Measurements from ENCODE around the gene PCNX1. TPM values are rescaled to one million over a fixed set of nuclear protein-coding genes. Genes with fewer than 3 reads are reported as not detected.

The PCNX1 gene
- total RNA-seq, 1 experiment from 2014 or later: 23.3 TPM

GRCh38 chr14:71094722-71095121 is 187.5 kb downstream of the PCNX1 start:
- CTCF ChIA-PET: no interaction called here
- H4K20me1 ChIP-seq (ENCODE audit: low read length): no peaks in the 10 kb centered on the region
- no peak overlapping the region for H3K27ac ChIP-seq (ENCODE audit: low read length)
- no peaks in the 10 kb centered on the region for H3F3A ChIP-seq (ENCODE audit: low read length, unreplicated experiment)
- intact Hi-C loops (cut with micrococcal nuclease): no loop called here
- no peak for TF ChIP-seq EZH2phosphoT487 (IDR thresholded peaks at IDR 0.05; ENCODE audit: borderline replicate concordance, low read length)
- TF ChIP-seq CTCF (conservative IDR thresholded peaks at IDR 0.05; ENCODE audit: low read depth, low read length): no peak
- no peak for TF ChIP-seq EZH2 (IDR thresholded peaks at IDR 0.05; ENCODE audit: low read length, unreplicated experiment)
- no peak overlapping the region for H2AFZ ChIP-seq (ENCODE audit: low read length)
- no peak overlapping the region for H3K4me2 ChIP-seq (ENCODE audit: low read length)
- no peaks in the 10 kb centered on the region for H3K9me3 ChIP-seq (ENCODE audit: low read length)
- H3K9me2 ChIP-seq (replicated peaks; ENCODE audit: low read length): no peaks in the 10 kb centered on the region
- no peak overlapping the region for H3K9ac ChIP-seq (ENCODE audit: low read length)
- BruUV-seq (replicated peaks): no TSS peak
- H3K27me3 ChIP-seq (ENCODE audit: low read length): no peaks in the 10 kb centered on the region
- POLR2A ChIA-PET (ENCODE audit: unreplicated experiment): no interaction called here
- H3K4me1 ChIP-seq (ENCODE audit: insufficient read depth, low read length): no peaks in the 10 kb centered on the region
- no peak overlapping the region for H3K4me3 ChIP-seq (ENCODE audit: low read length)
- ATAC-seq (peak; percentile 36), DNase-seq (no peak)
- H3K79me2 ChIP-seq (ENCODE audit: low read length): no peaks in the 10 kb centered on the region
- H3K36me3 ChIP-seq (ENCODE audit: low read depth, low read length): no peaks in the 10 kb centered on the region; the same call in 1 of the 2 replicates

GRCh38 chr14:71096947-71097346 is 189.7 kb downstream of the PCNX1 start:
- Histone ChIP-seq H3K4me3 (ENCODE audit: low read length) (no peak overlapping the region), H3K79me2 (ENCODE audit: low read length) (no peaks in the 10 kb centered on the region), H3K36me3 (ENCODE audit: low read depth, low read length) (no peaks in the 10 kb centered on the region), H3F3A (ENCODE audit: low read length, unreplicated experiment) (no peaks in the 10 kb centered on the region), H3K4me1 (ENCODE audit: insufficient read depth, low read length) (no peaks in the 10 kb centered on the region), H3K27ac (ENCODE audit: low read length) (no peak overlapping the region), H3K9me3 (ENCODE audit: low read length) (no peaks in the 10 kb centered on the region), H3K9me2 (replicated peaks; ENCODE audit: low read length) (no peaks in the 10 kb centered on the region), H2AFZ (ENCODE audit: low read length) (no peak overlapping the region), H3K27me3 (ENCODE audit: low read length) (no peaks in the 10 kb centered on the region), H4K20me1 (ENCODE audit: low read length) (no peaks in the 10 kb centered on the region), H3K4me2 (ENCODE audit: low read length) (no peak overlapping the region), H3K9ac (ENCODE audit: low read length) (no peak overlapping the region)
- DNase-seq (no peak), ATAC-seq (no peak)
- no TSS peak for BruUV-seq (replicated peaks)
- POLR2A ChIA-PET (ENCODE audit: unreplicated experiment): no interaction called here
- TF ChIP-seq EZH2phosphoT487 (IDR thresholded peaks at IDR 0.05; ENCODE audit: borderline replicate concordance, low read length) (no peak), CTCF (conservative IDR thresholded peaks at IDR 0.05; ENCODE audit: low read depth, low read length) (no peak), EZH2 (IDR thresholded peaks at IDR 0.05; ENCODE audit: low read length, unreplicated experiment) (no peak)
- CTCF ChIA-PET: interaction anchor here (0.6 kb wide), 1 partner anchor 199 kb away, joined by 3 read pairs; no protein-coding TSS in a partner anchor
- intact Hi-C loops (cut with micrococcal nuclease): no loop called here

- POLR2A ChIA-PET (ENCODE audit: unreplicated experiment): interaction anchor here (0.9 kb wide), 1 partner anchor 14 kb away, joined by 3 read pairs; no protein-coding TSS in a partner anchor
Observed at GRCh38 chr14:71103662-71104484, 196.6 kb downstream of the PCNX1 start.

More at GRCh38 chr14:71103662-71104484, 196.6 kb downstream of the PCNX1 start:
- H3K4me3 ChIP-seq (ENCODE audit: low read length): no peak overlapping the region
- no peaks in the 10 kb centered on the region for H3K9me2 ChIP-seq (replicated peaks; ENCODE audit: low read length)
- H3K4me2 ChIP-seq (ENCODE audit: low read length): no peak overlapping the region
- CTCF ChIA-PET: interaction anchor here (1.0 to 1.1 kb wide), 2 partner anchors 649 to 752 kb away, joined by 3 to 8 read pairs; no protein-coding TSS in a partner anchor
- no peak overlapping the region for H3K9ac ChIP-seq (ENCODE audit: low read length)
- DNase-seq (peak; percentile 78), ATAC-seq (peak; percentile 89)
- no peak overlapping the region for H2AFZ ChIP-seq (ENCODE audit: low read length)
- TF ChIP-seq EZH2phosphoT487 (IDR thresholded peaks at IDR 0.05; ENCODE audit: borderline replicate concordance, low read length) (no peak), CTCF (conservative IDR thresholded peaks at IDR 0.05; ENCODE audit: low read depth, low read length) (peak; percentile 96)
- H3K27ac ChIP-seq (ENCODE audit: low read length): no peak overlapping the region
- peaks cover 7% of the 10 kb centered on the region; the same call in 1 of the 2 replicates for H3K4me1 ChIP-seq (ENCODE audit: insufficient read depth, low read length)
- H3K79me2 ChIP-seq (ENCODE audit: low read length): no peaks in the 10 kb centered on the region
- H3K9me3 ChIP-seq (ENCODE audit: low read length): no peaks in the 10 kb centered on the region
- H3K27me3 ChIP-seq (ENCODE audit: low read length): no peaks in the 10 kb centered on the region
- peaks cover 3% of the 10 kb centered on the region; the same call in 1 of the 2 replicates for H3K36me3 ChIP-seq (ENCODE audit: low read depth, low read length)
- intact Hi-C loops (cut with micrococcal nuclease): loop anchor here (1.0 to 5.0 kb wide), 5 partner anchors 26 to 1188 kb away; no protein-coding TSS in a partner anchor
- no peaks in the 10 kb centered on the region for H3F3A ChIP-seq (ENCODE audit: low read length, unreplicated experiment)
- no peaks in the 10 kb centered on the region for H4K20me1 ChIP-seq (ENCODE audit: low read length)
- no TSS peak for BruUV-seq (replicated peaks)
